Measurements from ENCODE around the gene RHOA. TPM values are rescaled to one million over a fixed set of nuclear protein-coding genes. Genes with fewer than 3 reads are reported as not detected.
A peak's percentile ranks its signal among the peaks of the same experiment; 100 is the strongest.

Gene RHOA
- total RNA-seq, 6 experiments from 2014 or later: 703 to 739 (median 716) TPM

GRCh38 chr3:49327485-49327884 lies 84.3 kb downstream of the RHOA start:
- Mint-ChIP-seq H3K27me3 (ENCODE audit: insufficient read depth) (no peaks in the 10 kb centered on the region), H3K36me3 (ENCODE audit: low read depth) (peaks cover 29% of the 10 kb centered on the region), H3K4me3 (no peak overlapping the region), H3K4me1 (ENCODE audit: low read depth) (no peaks in the 10 kb centered on the region), H3K27ac (no peak overlapping the region; the same call in 1 of the 2 replicates), H3K9me3 (no peaks in the 10 kb centered on the region)
- no peak for DNase-seq
- TF ChIP-seq, protein P1, sequence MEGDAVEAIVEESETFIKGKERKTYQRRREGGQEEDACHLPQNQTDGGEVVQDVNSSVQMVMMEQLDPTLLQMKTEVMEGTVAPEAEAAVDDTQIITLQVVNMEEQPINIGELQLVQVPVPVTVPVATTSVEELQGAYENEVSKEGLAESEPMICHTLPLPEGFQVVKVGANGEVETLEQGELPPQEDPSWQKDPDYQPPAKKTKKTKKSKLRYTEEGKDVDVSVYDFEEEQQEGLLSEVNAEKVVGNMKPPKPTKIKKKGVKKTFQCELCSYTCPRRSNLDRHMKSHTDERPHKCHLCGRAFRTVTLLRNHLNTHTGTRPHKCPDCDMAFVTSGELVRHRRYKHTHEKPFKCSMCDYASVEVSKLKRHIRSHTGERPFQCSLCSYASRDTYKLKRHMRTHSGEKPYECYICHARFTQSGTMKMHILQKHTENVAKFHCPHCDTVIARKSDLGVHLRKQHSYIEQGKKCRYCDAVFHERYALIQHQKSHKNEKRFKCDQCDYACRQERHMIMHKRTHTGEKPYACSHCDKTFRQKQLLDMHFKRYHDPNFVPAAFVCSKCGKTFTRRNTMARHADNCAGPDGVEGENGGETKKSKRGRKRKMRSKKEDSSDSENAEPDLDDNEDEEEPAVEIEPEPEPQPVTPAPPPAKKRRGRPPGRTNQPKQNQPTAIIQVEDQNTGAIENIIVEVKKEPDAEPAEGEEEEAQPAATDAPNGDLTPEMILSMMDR (IDR thresholded peaks at IDR 0.05): peak; percentile 64

GRCh38 chr3:49324768-49325167 lies 87.0 kb downstream of the RHOA start:
- Mint-ChIP-seq H3K36me3 (ENCODE audit: low read depth) (peaks cover 27% of the 10 kb centered on the region), H3K27me3 (ENCODE audit: insufficient read depth) (no peaks in the 10 kb centered on the region), H3K27ac (no peak overlapping the region), H3K9me3 (no peaks in the 10 kb centered on the region), H3K4me3 (no peak overlapping the region), H3K4me1 (ENCODE audit: low read depth) (no peaks in the 10 kb centered on the region)
- TF ChIP-seq, protein P1 (IDR thresholded peaks at IDR 0.05): no peak
- no peak for DNase-seq

- H3K4me3 Mint-ChIP-seq: no peak overlapping the region
- H3K9me3 Mint-ChIP-seq: no peaks in the 10 kb centered on the region
- H3K27ac Mint-ChIP-seq: no peak overlapping the region
- TF ChIP-seq, protein P1 (IDR thresholded peaks at IDR 0.05): no peak
- H3K36me3 Mint-ChIP-seq (ENCODE audit: low read depth): peaks cover 12% of the 10 kb centered on the region
- no peak for DNase-seq
- no peaks in the 10 kb centered on the region for H3K27me3 Mint-ChIP-seq (ENCODE audit: insufficient read depth)
- H3K4me1 Mint-ChIP-seq (ENCODE audit: low read depth): peaks cover 8% of the 10 kb centered on the region
Measured at GRCh38 chr3:49316696-49317457, 94.9 kb downstream of the RHOA start.

DNA sequence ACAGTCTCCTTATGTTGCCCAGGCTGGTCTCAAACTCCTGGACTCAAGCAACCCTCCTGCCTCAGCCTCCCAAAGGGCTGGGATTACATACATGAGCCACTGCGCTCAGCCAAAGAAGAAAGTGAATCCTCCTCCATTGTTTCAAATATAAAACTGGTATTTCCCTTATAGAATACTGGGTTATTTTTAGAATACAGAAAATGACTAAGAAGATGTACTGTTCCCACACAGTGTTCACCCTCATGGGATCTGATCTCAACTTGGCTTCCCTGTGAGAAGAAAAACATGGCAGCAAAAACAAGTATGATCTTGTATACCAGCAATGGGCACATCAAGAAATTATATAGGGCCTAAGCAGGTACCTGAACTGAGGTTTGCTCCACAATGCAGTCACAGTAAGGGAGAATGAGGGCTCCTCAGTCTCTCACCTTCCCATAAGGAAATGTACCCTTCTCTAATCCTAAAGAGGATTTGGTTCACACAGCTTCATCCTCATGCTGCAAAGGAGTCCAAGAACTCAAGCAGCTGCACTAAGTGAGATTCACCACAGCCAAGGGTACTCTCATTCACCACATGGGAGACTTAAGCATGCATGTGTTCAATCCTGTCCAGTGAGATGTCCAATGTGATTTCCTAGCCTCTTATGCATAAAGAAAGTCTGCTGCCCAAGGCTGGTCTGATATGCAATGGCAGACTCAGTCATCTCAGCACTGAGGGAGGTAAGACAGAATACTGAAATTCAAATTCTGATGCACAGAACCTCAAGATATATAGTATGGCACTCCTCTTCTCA lies 97.7 kb downstream of the RHOA start:
- TF ChIP-seq, protein P1 (IDR thresholded peaks at IDR 0.05): no peak
- no peaks in the 10 kb centered on the region for H3K9me3 Mint-ChIP-seq
- DNase-seq: peak; percentile 6
- H3K36me3 Mint-ChIP-seq (ENCODE audit: low read depth): peaks cover 18% of the 10 kb centered on the region
- peak overlapping the region; percentile 29; the same call in 1 of the 2 replicates for H3K27ac Mint-ChIP-seq
- no peaks in the 10 kb centered on the region for H3K27me3 Mint-ChIP-seq (ENCODE audit: insufficient read depth)
- no peak overlapping the region for H3K4me3 Mint-ChIP-seq
- H3K4me1 Mint-ChIP-seq (ENCODE audit: low read depth): peaks cover 8% of the 10 kb centered on the region

DNA sequence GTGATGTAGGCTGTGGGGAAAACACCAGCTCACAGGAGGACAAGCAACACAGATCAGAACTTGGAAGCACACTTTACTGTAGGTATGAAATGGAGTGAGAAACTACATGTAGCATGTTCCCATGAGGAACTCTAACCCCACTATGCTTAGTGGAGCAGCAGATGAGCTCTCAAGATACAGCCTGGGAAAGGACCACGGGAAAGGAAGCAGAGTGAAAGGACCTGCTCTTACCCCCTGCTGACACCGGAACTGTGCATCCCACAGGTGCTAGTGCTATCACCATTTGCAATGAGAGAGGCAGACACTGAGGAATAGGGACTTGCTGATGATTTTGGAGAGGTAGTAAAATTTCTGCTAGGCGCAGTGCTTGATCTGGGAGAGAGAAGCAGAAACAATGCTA lies 100.5 kb downstream of the RHOA start:
- no peak overlapping the region for H3K4me3 Mint-ChIP-seq
- no peaks in the 10 kb centered on the region for H3K9me3 Mint-ChIP-seq
- H3K27ac Mint-ChIP-seq: no peak overlapping the region
- no peaks in the 10 kb centered on the region for H3K27me3 Mint-ChIP-seq (ENCODE audit: insufficient read depth)
- H3K36me3 Mint-ChIP-seq (ENCODE audit: low read depth): peaks cover 14% of the 10 kb centered on the region
- no peak for DNase-seq
- peaks cover 8% of the 10 kb centered on the region for H3K4me1 Mint-ChIP-seq (ENCODE audit: low read depth)
- TF ChIP-seq, protein P1 (IDR thresholded peaks at IDR 0.05): no peak

All from HFFc6 (cell line).